GM21526 (cell line): ENCODE results near the gene DNMT3A.

Experiments used
- ATAC-seq: cut with Tn5 transposase; IDR thresholded peaks from one replicate; pipeline ENCODE4 v1.9.1; 2021; ENCODE audit warnings: moderate library complexity; ENCODE audit not compliant: unreplicated experiment, low FRiP score

DNMT3A gene

GRCh38 chr2:25246001-25246400 is 95.7 kb downstream of the DNMT3A start:
- ATAC-seq, result no peak

GRCh38 chr2:25245141-25245540 is 96.6 kb downstream of the DNMT3A start:
- no peak for ATAC-seq

DNA sequence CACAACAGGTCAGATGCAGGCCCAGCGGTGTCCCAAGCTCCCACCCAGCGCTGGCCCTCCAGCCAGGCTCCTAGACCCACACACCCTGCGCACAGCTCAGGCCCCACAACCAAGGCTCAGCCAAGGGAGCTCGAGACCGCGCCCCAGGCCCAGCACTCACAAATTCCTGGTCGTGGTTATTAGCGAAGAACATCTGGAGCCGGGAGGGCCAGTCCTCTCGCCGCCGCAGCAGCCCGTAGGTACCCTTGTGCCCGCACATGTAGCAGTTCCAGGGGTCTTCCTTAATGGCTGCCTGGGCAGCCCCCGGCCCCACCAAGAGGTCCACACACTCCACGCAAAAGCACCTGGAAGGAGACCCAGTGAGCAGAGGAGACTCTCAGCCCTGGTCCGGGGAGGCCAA is 97.7 kb downstream of the DNMT3A start:
- no peak for ATAC-seq

- ATAC-seq, result no peak
Observed at GRCh38 chr2:25241452-25241851, 100.3 kb downstream of the DNMT3A start.

DNA sequence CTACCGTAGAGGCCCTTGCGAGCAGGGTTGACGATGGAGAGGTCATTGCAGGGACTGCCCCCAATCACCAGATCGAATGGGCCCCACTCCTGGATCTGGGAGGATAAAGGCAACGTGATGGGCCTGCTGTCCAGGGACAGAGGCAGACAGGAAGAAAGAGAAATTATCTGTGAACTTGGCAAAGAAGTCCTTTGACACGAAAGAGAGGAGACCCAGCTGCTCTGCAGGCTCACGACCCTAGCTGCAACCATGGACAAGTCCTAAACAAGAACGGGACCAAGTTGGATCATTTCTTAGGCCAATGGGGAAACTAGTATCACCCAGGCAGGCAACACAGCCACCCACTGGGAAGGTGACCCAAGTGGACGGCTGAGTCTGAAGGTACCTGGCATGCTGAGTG is 101.1 kb downstream of the DNMT3A start:
- ATAC-seq, result no peak

DNA sequence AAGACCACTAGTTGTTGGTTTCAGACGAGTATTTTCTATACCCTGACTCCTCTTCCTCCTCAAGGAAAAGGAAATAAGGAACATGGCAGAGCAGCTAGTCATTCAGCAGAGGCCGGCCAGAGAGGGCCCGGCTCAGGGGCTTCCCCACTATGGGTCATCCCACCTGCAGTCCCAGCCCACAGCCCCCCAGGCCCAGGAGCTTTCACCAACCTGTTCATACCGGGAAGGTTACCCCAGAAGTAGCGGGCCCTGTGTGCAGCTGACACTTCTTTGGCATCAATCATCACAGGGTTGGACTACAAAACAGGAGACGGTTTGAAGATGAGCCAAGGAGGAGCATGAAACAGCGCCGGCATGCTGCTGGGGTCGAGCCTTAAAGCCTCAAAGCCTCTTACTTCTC is 102.8 kb downstream of the DNMT3A start:
- no peak for ATAC-seq

- ATAC-seq, result no peak
Observed at GRCh38 chr2:25237764-25238163, 104.0 kb downstream of the DNMT3A start.

DNA sequence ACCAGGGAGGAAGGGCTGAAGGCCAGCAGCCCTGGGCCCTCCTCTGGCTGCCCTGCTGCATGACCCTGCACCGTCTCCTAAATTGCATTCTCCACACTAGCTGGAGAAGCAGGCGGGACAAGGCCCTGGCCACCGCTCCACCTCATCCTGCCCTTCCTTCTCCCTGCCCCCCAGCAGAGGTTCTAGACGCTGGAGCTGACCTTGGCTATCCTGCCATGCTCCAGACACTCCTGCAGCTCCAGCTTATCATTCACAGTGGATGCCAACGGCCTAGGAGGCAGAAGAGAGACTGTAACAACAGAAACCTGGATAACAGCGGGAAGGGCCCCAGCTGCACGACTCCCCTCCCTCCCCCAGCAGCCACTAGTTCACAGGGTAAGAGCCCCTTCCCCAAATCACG is 105.0 kb downstream of the DNMT3A start:
- no peak for ATAC-seq

- ATAC-seq, result no peak
Observed at GRCh38 chr2:25234738-25235137, 107.0 kb downstream of the DNMT3A start.

- no peak for ATAC-seq
Observed at GRCh38 chr2:25233916-25234605, 107.7 kb downstream of the DNMT3A start.

DNA sequence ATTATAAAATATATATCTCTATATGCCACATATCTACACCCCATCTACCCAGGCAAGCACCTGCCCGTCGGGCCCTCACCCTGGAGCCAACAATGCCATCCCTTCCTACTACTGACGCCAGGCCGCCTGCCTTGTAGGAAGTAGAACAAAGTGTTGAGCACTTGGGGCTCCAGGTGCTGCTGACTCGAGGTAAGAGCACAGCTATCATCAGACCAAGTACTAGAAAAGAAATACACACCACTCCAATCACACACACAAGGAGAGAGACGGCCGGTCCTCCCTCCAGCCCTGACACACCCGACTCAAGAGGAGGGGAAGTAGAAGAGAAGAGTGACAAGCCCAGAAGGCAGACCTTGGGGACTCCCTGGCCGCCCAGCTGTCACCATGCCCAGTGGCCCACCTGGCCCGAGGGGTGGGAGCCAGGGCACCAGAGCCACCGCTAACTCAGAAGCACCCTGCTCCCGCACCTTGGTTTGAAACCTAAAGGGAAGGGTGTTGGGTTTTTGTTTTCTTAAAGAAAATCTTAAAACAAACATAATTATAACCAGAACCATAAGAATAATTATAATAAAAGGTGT is 109.4 kb downstream of the DNMT3A start:
- no peak for ATAC-seq

- no peak for ATAC-seq
Observed at GRCh38 chr2:25230948-25231311, 110.8 kb downstream of the DNMT3A start.

DNA sequence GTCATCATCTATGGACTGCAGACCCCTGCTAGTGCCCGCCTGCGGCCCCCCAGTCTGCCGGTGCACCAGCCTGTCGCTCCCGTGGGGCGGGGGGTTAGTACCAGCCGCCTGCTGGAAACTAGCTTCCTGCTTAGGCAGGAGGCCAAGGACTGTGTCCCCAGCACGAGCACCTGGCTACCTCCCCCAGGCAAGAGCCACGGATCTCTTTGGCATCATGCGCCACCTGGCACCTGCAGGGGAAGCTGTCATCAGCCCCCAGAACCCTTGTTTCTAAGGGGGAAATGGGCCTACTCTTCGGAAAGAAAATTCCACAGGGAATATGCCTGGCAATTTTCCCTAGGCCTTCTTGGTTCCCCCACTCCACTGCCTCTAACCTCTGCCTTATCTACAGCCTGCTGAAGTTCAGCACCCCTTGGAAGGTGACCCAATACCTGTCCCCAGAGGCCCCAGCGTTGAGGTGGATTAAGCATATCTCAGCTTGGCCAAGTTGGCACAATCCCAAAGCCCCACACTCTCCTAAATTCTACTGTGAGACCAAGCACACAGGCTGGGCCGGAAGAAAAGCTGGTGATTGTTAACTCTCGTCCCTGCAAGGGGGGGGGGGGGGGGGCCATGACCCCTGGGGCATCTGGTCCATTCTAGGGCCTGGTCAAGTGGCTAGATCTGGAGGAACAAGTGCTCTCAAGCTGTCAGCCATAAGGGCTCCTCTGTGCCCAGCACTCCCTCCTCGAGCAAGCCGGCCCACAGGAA is 111.4 kb downstream of the DNMT3A start:
- ATAC-seq, result no peak

DNA sequence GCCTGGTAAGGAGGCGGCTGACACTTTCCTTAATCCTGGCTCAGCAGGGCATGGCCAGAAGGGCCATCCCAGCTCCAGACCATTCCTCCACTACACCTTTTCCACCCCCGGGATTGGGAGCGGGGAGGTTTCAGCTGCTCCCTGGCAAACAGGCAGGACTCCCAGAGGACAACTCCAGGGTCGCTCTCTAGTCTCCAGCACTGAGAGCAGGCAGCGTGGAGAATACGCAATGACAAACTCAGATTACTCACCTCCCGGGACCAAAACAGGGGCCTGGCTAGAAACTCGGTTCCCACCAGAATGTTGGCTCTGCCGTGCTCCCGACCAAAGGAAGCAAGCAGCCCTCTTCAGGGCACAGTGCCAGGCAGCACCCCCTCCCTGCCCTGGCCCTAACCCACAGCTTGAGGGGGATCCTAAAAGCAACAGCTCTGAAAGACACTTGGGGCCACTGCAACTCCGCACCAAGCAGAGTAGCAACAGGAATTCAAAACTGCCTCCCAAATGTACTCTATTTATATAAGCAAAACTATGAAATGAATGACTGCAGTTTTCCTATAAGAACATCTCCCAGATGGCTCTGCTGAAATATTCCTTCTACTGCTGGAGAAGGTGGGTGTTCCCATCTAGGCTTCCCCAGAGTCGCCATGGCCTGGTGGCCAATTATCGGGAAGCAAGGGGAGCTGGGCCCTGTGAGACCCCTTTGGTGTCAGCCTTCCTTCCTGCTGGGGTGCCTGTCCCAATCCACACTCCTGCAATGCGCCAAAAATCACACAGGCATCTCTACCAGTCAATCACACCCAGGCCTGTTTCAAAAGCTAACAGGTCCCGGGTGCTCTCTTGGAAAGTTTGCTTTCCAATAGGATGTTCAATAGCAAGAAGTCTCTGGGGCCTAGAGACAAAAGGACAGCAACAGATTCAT is 112.2 kb downstream of the DNMT3A start:
- ATAC-seq, result no peak

DNA sequence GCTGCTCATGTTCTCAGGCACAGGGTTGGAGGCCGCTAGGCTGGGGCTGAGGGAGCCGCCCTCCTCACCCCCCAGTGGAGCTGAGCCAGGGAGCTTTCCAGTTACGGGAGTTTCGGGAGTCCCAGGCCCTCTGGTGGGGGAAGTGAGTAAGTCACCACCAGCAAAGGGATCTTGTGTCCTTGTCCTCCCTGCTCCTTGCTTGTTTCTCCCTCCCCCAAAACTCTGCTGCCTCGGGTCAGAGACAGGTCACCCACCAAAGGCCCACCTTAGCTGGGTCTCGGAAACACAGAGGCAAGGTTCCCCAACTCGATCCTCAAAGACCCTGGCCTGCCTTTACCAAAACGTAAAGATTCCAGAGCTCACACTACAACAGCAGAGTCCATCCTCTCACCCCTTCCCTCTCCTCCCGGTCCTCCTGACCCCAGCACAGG is 112.9 kb downstream of the DNMT3A start:
- ATAC-seq, result no peak

GRCh38 chr2:25227576-25227975 is 114.1 kb downstream of the DNMT3A start:
- no peak for ATAC-seq

- no peak for ATAC-seq
Observed at GRCh38 chr2:25226827-25227226, 114.9 kb downstream of the DNMT3A start.

DNA sequence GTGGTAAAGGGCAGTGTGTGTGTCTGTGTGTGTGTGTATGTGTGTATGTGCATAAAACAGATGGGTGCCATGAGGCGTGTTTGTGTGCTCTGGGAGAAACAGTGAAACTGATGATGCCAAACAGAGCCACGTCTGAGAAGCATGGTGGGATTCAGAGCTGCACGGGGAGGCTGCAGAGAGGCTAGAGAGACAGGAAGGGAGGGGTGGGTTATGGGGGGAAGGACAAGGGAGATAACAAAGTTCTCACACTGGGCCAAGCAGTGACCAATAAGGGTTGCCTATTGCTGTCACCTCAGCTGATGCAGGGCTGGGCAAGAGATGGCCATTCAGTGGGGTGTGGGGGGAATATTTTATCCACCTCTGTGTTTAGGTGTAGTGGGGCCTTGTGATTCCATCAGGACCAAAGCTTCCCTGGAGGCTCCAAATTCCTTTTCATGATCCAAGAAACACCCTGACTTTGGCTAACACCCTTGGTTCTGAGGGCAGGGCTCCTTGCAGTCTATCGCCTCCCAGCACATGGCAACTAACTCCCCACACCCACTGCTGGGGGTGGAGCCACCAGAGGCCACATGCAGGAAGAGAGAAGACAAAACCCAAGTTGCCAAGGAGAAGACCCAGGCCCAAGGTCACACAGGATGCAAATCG is 119.1 kb downstream of the DNMT3A start:
- no peak for ATAC-seq

GRCh38 chr2:25221579-25221978 is 120.1 kb downstream of the DNMT3A start:
- no peak for ATAC-seq

DNA sequence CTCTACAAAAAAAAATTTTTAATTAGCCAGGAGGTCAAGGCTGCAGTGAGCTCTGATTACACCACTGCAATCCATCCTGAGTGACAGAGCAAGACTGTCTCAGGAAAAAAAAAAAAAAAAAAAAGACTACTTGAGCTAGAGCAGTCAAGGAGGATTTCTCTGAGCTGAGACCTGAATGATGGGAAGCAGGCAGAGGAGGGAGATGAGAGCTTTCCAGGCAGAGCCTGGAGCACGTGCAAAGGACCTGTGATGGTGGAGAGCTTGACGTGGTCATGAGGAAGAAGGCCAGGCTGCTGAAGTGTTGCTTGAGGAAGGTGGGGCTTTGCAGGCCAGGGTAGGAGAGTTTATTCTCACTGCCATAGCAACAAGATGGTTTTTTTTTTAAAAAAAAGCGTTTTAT is 121.4 kb downstream of the DNMT3A start:
- no peak for ATAC-seq
